Globus pallidus (tissue), 1 donor: ENCODE results near the gene CBFA2T3.

ENCODE experiments used
- DNase-seq: peaks from one replicate; pipeline ENCODE4 v3.0.0-alpha.2; 2015; ENCODE audit warnings: low spot score

Gene CBFA2T3

GRCh38 chr16:88856828-88857727 lies 119.9 kb downstream of the CBFA2T3 start, which contains the start of the genes GALNS and TRAPPC2L:
GALNS (minus strand) TSS chr16:88856947; CDS start chr16:88856877, 70 bp downstream.
TRAPPC2L (plus strand) TSS chr16:88857127; CDS start chr16:88857151, 24 bp downstream.
- peak; percentile 96 for DNase-seq

GRCh38 chr16:88856122-88856827 lies 120.7 kb downstream of the CBFA2T3 start:
- no peak for DNase-seq

GRCh38 chr16:88855736-88856121 lies 121.3 kb downstream of the CBFA2T3 start:
- DNase-seq: no peak

GRCh38 chr16:88855176-88855575 lies 121.8 kb downstream of the CBFA2T3 start:
- DNase-seq: no peak

GRCh38 chr16:88854306-88855111 lies 122.5 kb downstream of the CBFA2T3 start:
- no peak for DNase-seq

- no peak for DNase-seq
Observed at GRCh38 chr16:88853325-88853941, 123.6 kb downstream of the CBFA2T3 start.

DNA sequence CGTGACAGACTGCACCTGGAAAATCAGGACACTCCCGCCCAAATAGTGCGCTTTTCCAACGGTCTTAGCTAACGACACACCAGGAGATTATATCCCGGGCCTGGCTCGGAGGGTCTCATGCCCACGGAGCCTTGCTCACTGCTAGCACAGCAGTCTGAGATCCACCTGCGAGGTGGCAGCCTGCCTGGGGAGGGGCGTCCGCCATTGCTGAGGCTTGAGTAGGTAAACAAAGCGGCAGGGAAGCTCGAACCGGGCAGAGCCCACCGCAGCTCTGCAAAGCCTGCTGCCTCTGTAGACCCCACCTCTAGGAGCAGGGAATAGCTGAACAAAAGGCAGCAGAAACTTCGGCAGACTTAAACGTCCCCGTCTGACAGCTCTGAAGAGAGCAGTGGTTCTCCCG lies 125.4 kb downstream of the CBFA2T3 start:
- DNase-seq: no peak

DNA sequence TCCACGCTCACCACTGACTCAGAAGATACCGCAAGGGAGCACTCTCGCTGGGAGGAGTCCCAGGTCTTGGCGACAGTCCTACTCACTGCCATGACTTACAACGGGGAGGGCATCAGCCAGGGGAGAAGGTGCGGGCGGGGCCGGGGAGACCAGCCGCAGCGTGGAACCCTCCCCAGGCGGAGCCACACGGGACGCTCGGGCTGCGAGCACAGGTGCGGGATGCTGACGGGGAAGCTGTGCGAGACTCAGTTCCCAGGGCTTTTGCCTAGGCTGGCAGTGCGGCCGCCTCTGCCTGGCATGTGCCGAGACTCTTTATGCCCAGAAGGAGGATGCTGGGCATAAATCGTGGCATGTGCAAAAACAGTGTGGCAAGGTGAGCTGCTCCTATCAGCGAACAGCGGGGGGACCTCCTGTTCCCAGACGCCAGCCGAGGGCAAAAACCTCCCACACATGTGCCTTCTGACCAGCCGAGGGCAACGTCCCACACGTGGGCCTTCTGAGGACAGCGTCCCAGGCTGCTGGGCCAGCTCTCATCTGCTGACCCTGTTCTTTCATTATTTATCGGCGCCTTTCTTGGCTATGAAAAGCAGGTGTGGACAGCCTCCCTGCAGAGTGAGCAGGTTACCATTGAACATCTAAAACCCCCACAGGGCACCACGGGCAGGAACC lies 126.3 kb downstream of the CBFA2T3 start:
- DNase-seq: no peak

- no peak for DNase-seq
Observed at GRCh38 chr16:88848557-88848956, 128.4 kb downstream of the CBFA2T3 start.

DNA sequence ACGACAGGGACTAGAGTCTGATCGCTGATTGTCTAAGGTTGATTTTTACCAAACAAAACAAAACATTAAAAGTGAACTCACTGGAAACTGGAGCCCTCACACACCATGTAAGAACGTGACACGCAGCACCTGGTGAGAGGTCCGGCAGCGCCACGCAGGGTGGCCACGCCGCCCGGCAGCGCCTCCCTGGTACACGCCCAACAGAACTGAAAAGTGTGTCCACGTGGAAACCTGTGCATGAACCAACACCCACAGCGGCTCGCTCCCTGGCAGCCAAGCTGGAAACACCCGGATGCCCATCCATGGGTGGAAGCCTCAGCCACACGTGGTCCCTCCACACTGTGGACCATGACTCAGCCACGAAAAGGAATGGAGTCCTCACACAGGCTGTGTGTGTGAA lies 129.4 kb downstream of the CBFA2T3 start:
- DNase-seq: no peak

DNA sequence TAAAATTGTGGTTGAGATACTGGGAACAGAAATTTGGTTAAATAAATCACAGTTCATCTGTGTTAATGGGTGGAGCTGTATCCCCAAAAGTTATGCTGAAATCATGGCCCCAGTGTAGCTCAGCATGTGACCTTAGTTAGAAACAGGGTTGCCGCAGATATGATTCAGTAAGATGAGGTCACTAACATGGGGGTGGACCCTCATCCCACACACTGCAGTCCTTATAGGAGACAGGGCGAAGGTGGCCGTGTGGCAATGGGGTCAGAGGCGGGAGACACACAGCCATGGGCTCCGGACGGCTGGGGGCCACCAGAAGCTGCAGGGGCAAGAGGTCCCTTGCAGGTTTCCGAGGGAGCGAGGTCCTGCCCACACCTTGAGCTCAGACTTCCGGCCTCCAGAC lies 130.9 kb downstream of the CBFA2T3 start:
- no peak for DNase-seq

DNA sequence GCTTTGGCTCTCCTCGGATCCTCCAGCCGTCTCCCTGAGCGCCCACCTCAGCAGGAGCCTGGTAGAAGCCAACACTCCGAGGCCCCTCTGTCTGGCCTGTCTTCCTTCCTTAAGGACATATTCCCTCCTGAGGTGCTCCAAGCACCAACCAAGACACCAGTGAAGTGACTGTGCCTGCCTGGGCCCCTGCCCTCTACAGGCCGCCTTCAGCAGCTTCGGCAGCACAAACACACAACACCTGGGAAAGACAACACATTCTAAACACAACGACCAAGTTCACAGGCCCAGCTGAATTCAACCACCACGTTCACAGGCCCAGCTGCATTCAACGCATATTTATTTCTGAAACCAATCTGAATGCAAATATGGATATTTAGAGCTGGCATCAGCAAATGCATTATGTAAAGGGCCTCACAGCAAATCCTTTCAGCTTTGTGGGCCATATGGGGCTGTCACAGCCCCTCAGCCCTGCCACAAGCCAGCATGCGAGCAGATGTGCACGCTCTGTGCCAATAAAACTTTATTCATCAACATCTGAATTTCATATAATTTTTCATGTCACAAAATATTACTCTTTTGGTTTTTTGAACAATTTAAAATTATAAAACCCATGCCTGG lies 132.5 kb downstream of the CBFA2T3 start:
- no peak for DNase-seq

- no peak for DNase-seq
Observed at GRCh38 chr16:88843256-88843655, 133.8 kb downstream of the CBFA2T3 start.

GRCh38 chr16:88842806-88843205 lies 134.2 kb downstream of the CBFA2T3 start:
- DNase-seq: no peak

DNA sequence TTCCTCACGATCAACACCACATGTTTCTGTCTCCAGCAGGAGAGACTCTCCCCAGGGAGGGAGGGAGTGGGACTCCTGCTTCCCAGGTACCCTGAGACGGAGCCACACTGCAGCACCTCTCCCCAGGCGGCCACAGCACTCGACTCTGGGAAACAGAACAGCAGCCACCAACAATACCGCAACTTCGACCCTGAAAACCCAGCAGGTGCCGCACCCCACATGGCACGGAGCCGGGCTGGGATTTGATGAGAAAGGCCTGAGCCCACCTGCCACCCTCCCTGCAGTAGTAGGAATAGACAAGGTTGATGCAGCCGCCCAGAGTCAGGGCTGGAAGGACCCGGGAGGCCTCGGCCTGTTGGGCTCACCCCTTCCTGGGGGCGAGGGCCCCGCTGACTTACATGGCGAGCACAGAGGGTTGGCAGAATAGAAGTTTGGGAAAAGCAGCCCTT lies 134.7 kb downstream of the CBFA2T3 start:
- no peak for DNase-seq

GRCh38 chr16:88841521-88842307 lies 135.3 kb downstream of the CBFA2T3 start:
- no peak for DNase-seq

DNA sequence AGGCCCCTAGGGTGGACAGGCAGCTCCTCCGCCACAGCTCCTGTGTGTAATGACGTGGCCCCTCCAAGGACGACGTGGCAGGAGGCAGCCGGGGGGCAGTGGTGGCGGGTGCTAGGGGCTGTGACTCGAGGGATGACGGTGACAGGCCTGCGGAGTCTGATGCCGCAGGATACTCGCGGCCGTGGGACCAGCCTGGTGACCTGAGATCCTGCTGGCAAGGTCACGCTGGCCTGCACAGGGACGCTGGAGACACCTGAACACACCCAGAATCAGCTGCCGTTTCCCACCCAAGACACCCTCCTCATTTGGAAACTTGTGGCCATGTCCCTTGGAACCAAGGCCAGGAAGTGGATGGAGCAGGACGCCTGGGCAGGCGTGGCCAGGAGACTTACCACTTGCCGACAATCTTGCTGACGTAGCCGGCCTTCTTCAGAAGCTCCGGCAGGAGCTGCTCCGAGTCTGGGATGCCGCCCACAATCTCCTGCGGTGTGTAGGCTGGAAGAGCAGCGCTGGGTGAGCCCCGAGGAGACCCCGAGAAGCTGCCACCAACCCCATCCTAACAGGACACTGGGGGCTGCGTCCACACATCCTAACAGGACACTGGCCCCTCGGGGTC lies 136.3 kb downstream of the CBFA2T3 start:
- DNase-seq: no peak

DNA sequence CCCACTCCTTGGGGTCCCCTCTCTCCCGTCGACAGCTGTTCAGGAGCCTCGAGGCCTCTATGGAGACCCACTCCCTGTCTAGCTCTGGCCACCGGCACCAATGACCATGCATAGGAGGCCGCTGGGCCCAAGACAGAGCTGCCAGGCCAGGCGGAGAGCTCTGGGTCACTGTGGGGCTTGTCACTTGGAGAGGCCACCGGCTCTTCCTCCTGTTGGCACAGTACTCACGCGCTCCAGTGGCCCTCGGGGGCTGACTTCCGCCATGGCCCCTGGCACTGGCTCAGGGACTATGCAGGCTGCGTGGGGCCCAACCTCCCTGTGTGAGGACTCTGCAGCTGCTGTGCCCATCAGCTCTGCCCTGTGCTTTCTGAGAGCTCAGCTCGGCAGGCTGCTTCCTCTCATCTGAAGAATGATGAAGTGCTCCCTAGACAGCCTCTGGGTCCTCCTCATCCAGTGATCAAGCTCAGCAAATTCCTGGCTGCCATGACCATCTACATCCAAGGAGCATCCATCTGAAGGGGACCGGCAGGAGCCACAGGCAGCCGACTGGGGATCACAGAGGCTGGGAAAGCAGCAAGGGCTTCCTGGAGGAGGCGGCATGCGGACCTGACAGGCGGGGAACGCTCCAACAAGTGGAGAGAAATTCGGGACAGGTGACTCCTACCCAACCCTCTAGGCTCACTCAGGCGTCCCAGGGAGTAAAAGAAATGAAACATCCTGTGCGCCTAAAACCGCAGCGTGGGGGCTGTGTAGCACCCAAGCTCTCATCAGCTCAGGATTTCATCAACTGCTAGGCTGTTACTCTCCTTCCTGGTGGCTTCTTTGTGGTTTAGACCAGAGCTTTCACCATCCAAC lies 137.0 kb downstream of the CBFA2T3 start:
- no peak for DNase-seq
